Duodenal mucosa (tissue), 2 donors: ENCODE results near the gene DLG1.

ENCODE experiments used
- H3K27ac ChIP-seq: one replicate; pipeline ENCODE4 v1.7.0; 2013; ENCODE audit warnings: low read depth, low read length
- H3K27me3 ChIP-seq, 2 donors: one replicate each; pipeline ENCODE4 v1.7.0; 2013; ENCODE audit warnings: low read length in 2 of 2, control low read depth in 1 of 2; ENCODE audit not compliant: insufficient read depth in 2 of 2, control insufficient read depth in 1 of 2
- H3K36me3 ChIP-seq, 2 donors: one replicate each; pipeline ENCODE4 v1.7.0; 2013; ENCODE audit warnings: low read length in 2 of 2, control low read depth in 1 of 2; ENCODE audit not compliant: insufficient read depth in 2 of 2, control insufficient read depth in 1 of 2
- H3K4me1 ChIP-seq, 2 donors: one replicate each; pipeline ENCODE4 v1.7.0; 2013; ENCODE audit warnings: low read length in 2 of 2, control low read depth in 1 of 2; ENCODE audit not compliant: insufficient read depth in 2 of 2, control insufficient read depth in 1 of 2
- H3K4me3 ChIP-seq, 2 donors: one replicate each; pipeline ENCODE4 v1.7.0; 2013; ENCODE audit warnings: low read length in 2 of 2, low read depth in 1 of 2
- H3K9ac ChIP-seq, 2 donors: one replicate each; pipeline ENCODE4 v1.7.0; 2013; ENCODE audit warnings: low read length in 2 of 2, low read depth in 1 of 2
- H3K9me3 ChIP-seq, 2 donors: one replicate each; pipeline ENCODE4 v1.7.0; 2013; ENCODE audit warnings: low read length in 2 of 2, control low read depth in 1 of 2; ENCODE audit not compliant: control insufficient read depth in 1 of 2

Gene DLG1

GRCh38 chr3:197320582-197320981 is 22.2 kb upstream of the DLG1 start:
- H3K27ac ChIP-seq: no peak overlapping the region
- no peaks in the 10 kb centered on the region for H3K36me3 ChIP-seq
- H3K27me3 ChIP-seq: no peaks in the 10 kb centered on the region
- H3K9ac ChIP-seq: no peak overlapping the region
- H3K4me1 ChIP-seq: no peaks in the 10 kb centered on the region
- no peak overlapping the region for H3K4me3 ChIP-seq
- peaks cover 3 to 5% of the 10 kb centered on the region in 2 donors for H3K9me3 ChIP-seq

- no peaks in the 10 kb centered on the region for H3K4me1 ChIP-seq
- no peaks in the 10 kb centered on the region for H3K36me3 ChIP-seq
- H3K27ac ChIP-seq: no peak overlapping the region
- H3K27me3 ChIP-seq: peaks cover 0 to 3% of the 10 kb centered on the region in 2 donors
- no peak overlapping the region for H3K9ac ChIP-seq
- H3K9me3 ChIP-seq: peaks cover 3 to 4% of the 10 kb centered on the region in 2 donors
- H3K4me3 ChIP-seq: no peak overlapping the region
Observed at GRCh38 chr3:197317250-197317963, 19.0 kb upstream of the DLG1 start.

GRCh38 chr3:197312431-197312830 is 14.0 kb upstream of the DLG1 start:
- H3K27me3 ChIP-seq: peaks cover 0 to 3% of the 10 kb centered on the region in 2 donors
- H3K27ac ChIP-seq: no peak overlapping the region
- H3K9me3 ChIP-seq: no peaks in the 10 kb centered on the region
- no peaks in the 10 kb centered on the region for H3K36me3 ChIP-seq
- peaks cover 0 to 9% of the 10 kb centered on the region in 2 donors for H3K4me1 ChIP-seq
- no peak overlapping the region for H3K4me3 ChIP-seq
- H3K9ac ChIP-seq: no peak overlapping the region

DNA sequence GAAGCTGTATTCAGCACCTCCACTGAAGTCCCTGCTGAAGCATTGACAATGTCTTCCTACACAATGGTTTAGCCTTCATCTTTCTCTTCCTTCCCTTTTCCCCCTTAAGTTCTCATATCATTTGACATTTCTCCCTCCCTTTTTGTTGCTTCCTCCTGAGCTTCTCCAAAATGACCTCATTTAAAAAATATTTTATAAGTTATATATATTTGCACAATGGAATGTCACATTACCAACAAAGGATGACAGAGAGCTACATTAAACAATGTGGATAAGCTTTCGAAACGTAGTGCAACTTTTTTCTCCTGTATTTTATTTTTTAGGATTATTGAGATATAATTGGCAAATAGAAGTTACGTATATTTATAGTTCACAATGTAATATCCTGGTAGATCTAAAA is 13.2 kb upstream of the DLG1 start:
- H3K4me3 ChIP-seq: no peak overlapping the region
- no peaks in the 10 kb centered on the region for H3K9me3 ChIP-seq
- H3K4me1 ChIP-seq: peaks cover 0 to 9% of the 10 kb centered on the region in 2 donors
- no peaks in the 10 kb centered on the region for H3K36me3 ChIP-seq
- H3K27ac ChIP-seq: no peak overlapping the region
- no peak overlapping the region for H3K9ac ChIP-seq
- peaks cover 0 to 3% of the 10 kb centered on the region in 2 donors for H3K27me3 ChIP-seq

DNA sequence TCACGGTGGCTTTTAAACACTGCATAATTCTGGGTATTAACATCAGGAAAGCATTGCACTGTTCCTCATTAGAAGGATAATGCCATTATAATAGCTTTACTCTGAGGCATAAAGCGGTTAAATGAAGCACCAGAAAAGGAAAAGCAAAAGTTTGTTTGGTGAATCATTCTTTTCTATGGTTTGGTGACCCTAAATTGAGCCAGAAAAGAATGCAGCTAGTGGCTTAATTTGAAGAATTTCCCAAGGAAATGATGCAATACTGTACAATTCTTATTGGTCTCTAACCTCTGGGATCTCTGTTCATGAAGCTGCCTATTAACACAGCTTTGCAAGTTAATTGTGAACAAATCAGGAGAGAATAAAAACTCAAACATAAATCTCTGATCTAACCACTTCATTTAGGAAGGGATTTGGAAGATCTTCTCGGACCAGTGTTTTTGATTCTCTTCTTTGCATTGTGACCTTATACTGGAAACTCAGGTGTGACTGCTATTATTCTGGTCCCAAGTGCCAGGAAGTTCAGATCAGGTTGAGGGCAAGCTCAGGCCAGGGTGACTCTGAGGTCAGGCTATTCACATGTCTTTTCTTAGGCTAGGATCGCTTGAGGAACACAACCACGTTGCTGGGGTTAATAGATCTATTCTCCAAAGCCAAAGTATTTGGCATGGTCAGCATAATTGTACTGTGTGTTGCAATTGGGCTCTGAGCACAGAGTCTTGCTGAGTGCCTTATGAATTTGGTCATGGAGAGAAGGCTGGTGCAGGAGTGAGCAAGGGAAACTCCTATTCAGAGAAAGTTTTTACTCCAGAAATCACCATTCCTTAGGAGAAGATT is 11.3 kb upstream of the DLG1 start:
- Histone ChIP-seq H3K4me3 (no peak overlapping the region), H3K27ac (no peak overlapping the region), H3K4me1 (peaks cover 0 to 9% of the 10 kb centered on the region in 2 donors)

GRCh38 chr3:197308591-197308990 is 10.2 kb upstream of the DLG1 start:
- Histone ChIP-seq H3K4me1 (peaks cover 0 to 9% of the 10 kb centered on the region in 2 donors), H3K9me3 (no peaks in the 10 kb centered on the region), H3K27ac (no peak overlapping the region), H3K9ac (no peak overlapping the region), H3K36me3 (no peaks in the 10 kb centered on the region), H3K27me3 (no peaks in the 10 kb centered on the region), H3K4me3 (no peak overlapping the region)

More for the DNA sequence above, 11.3 kb upstream of the DLG1 start:
- no peaks in the 10 kb centered on the region for H3K36me3 ChIP-seq
- no peak overlapping the region for H3K9ac ChIP-seq
- no peaks in the 10 kb centered on the region for H3K9me3 ChIP-seq
- peaks cover 0 to 2% of the 10 kb centered on the region in 2 donors for H3K27me3 ChIP-seq

- H3K9me3 ChIP-seq: no peaks in the 10 kb centered on the region
- no peaks in the 10 kb centered on the region for H3K27me3 ChIP-seq
- no peak overlapping the region for H3K27ac ChIP-seq
- peaks cover 0 to 9% of the 10 kb centered on the region in 2 donors for H3K4me1 ChIP-seq
- H3K9ac ChIP-seq: no peak overlapping the region
- H3K4me3 ChIP-seq: no peak overlapping the region
- no peaks in the 10 kb centered on the region for H3K36me3 ChIP-seq
Observed at GRCh38 chr3:197306374-197307086, 8.1 kb upstream of the DLG1 start.

DNA sequence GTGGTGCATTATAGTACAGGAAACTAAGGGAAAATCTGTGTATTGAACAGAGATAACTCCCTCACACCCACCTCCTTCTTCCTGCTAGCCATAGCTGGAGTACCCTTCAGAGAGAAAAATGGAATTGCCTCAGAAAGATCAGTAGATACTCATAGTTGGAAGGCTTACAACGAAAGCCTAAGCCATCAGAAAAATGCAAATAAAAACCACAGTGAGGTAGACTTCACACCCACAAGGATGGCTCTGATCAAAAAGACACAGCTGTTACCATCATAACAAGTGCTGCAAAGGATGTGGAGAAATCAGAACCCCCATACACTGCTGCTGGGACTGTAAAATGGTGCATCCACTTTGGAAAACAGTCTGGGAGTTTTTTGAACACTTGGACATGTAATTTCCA is 7.4 kb upstream of the DLG1 start:
- Histone ChIP-seq H3K9ac (no peak overlapping the region), H3K4me3 (no peak overlapping the region), H3K9me3 (no peaks in the 10 kb centered on the region), H3K36me3 (no peaks in the 10 kb centered on the region), H3K4me1 (peaks cover 0 to 9% of the 10 kb centered on the region in 2 donors), H3K27me3 (no peaks in the 10 kb centered on the region), H3K27ac (no peak overlapping the region)

DNA sequence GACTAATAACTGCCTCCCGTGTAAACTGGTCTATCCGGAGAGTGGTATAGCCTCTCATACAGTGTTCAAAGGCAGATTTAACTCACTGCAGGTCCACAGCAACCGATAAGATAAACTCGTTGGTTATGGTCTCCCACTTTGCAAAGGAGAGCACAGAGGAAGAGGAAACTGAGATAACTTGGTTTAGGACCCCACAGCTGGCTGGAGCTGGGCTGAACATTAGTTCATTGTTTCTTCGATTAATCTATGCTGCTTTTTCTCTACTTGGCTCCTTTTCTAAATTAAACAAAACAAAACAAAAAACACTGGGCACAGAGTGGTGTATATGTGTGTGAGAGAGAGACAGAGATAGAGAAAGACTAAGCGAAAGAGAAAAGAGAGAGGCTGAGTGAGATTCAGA is 5.0 kb upstream of the DLG1 start:
- Histone ChIP-seq H3K36me3 (no peaks in the 10 kb centered on the region), H3K9me3 (no peaks in the 10 kb centered on the region), H3K9ac (no peak overlapping the region), H3K27ac (no peak overlapping the region), H3K4me1 (peaks cover 8 to 12% of the 10 kb centered on the region in 2 donors), H3K4me3 (no peak overlapping the region), H3K27me3 (no peaks in the 10 kb centered on the region)
